A673 (cell line): Measurements from ENCODE around the gene FHDC1. TPM values are rescaled to one million over a fixed set of nuclear protein-coding genes. Genes with fewer than 3 reads are reported as not detected.

Experiments used
- BruUV-seq: library from RNA; stranded (reverse); fragments of 400-500 nt; replicated peaks from 2 replicates; lab custom pipeline; 2021; lab: Mats Ljungman, UMichigan
- CTCF ChIA-PET: fragments of 300-600 bp; sonication (Branson Sonifier 250); formaldehyde crosslinking; loops from one replicate; lab custom pipeline; 2022; ENCODE audit warnings: antibody characterized with exemption; lab: Charles Lee
- POLR2A ChIA-PET: fragments of 300-600 bp; sonication (Branson Sonifier 250); formaldehyde crosslinking; loops from one replicate; lab custom pipeline; 2022; ENCODE audit warnings: antibody characterized with exemption; ENCODE audit not compliant: low non-redundant PET; lab: Charles Lee
- DNase-seq: peaks from one replicate; pipeline ENCODE4 v3.0.0-alpha.2; 2015; ENCODE audit warnings: low spot score
- H3K27ac ChIP-seq: fragments of 200-600 bp; sonication (generic); 2 replicates; pipeline ENCODE4 v1.5.1; 2016; ENCODE audit warnings: mixed run types, low read depth, mild to moderate bottlenecking, mixed read lengths, antibody characterized with exemption, low read length; ENCODE audit not compliant: poor library complexity, severe bottlenecking
- H3K27me3 ChIP-seq: fragments of 200-600 bp; sonication (generic); replicated peaks from 2 replicates; pipeline ENCODE4 v1.6.1; 2017; ENCODE audit warnings: mixed run types, low read depth, mild to moderate bottlenecking, mixed read lengths, antibody characterized with exemption, low read length; ENCODE audit not compliant: insufficient read depth, poor library complexity
- H3K36me3 ChIP-seq: fragments of 200-600 bp; sonication (generic); 2 replicates; pipeline ENCODE4 v1.6.1; 2016; ENCODE audit warnings: mixed run types, mild to moderate bottlenecking, mixed read lengths, antibody characterized with exemption, low read length; ENCODE audit not compliant: insufficient read depth, poor library complexity, severe bottlenecking
- H3K4me1 ChIP-seq: fragments of 200-600 bp; sonication (generic); 2 replicates; pipeline ENCODE4 v1.6.1; 2017; ENCODE audit warnings: mixed run types, mild to moderate bottlenecking, mixed read lengths, antibody characterized with exemption, low read length; ENCODE audit not compliant: insufficient read depth, poor library complexity, severe bottlenecking
- H3K4me3 ChIP-seq: fragments of 200-600 bp; sonication (generic); 2 replicates; pipeline ENCODE4 v1.5.1; 2016; ENCODE audit warnings: low read depth, mixed run types, mild to moderate bottlenecking, mixed read lengths, low read length; ENCODE audit not compliant: poor library complexity, severe bottlenecking
- H3K9me3 ChIP-seq: fragments of 200-600 bp; sonication (generic); 2 replicates; pipeline ENCODE4 v1.6.1; 2016; ENCODE audit warnings: mixed run types, low read depth, mild to moderate bottlenecking, mixed read lengths, antibody characterized with exemption, low read length; ENCODE audit not compliant: poor library complexity, severe bottlenecking
- CTCF ChIP-seq: fragments of 300-800, 200-600 bp; sonication (generic); conservative IDR thresholded peaks from 2 replicates; pipeline ENCODE4 v1.5.1; 2017; ENCODE audit warnings: low read depth, mild to moderate bottlenecking, antibody characterized with exemption, low read length, moderate library complexity, mixed read lengths
- EZH2 ChIP-seq: fragments of 200-600 bp; sonication (generic); IDR thresholded peaks from 2 replicates; pipeline ENCODE4 v1.6.1; 2017; ENCODE audit warnings: borderline replicate concordance, low read depth, mild to moderate bottlenecking, mixed read lengths, antibody characterized with exemption, low read length; ENCODE audit not compliant: poor library complexity, severe bottlenecking
- intact Hi-C: fragments of 100-400 bp; cut with micrococcal nuclease; formaldehyde crosslinking; loops from one replicate; pipeline ENCODE4 v1.10.0; 2022; ENCODE audit not compliant: unreplicated experiment
- total RNA-seq: library from RNA; stranded (reverse); gene quantifications from 2 replicates; pipeline ENCODE4 v1.2.3, GENCODE V29; 2021

FHDC1 gene
- total RNA-seq, 1 experiment from 2014 or later, result 0.26 TPM

DNA sequence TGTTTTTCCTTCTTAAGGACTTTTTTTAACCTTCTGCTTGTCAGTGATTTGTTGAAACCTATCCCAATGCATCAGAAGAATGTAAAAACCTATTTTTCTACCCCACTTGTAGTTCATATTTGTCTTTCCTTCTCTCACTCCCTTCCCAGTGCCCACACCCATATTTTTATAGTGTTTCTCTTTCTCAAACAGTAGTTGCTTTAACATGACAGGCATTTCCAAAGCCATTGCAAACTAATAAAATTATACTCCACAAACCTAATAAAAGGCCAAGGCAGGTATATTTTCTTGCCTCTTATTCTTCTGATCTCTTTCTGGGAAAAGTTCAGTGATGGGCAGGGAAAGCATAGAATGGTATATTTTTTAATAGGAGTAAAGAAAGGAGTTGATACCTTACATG is 35.7 kb upstream of the FHDC1 start:
- no TSS peak for BruUV-seq

GRCh38 chr4:152901205-152901604 is 34.9 kb upstream of the FHDC1 start:
- CTCF ChIA-PET, result no interaction called here
- intact Hi-C loops, result no loop called here
- no TSS peak for BruUV-seq
- TF ChIP-seq CTCF (no peak), EZH2 (no peak)
- Histone ChIP-seq H3K36me3 (no peaks in the 10 kb centered on the region), H3K9me3 (no peaks in the 10 kb centered on the region), H3K4me3 (no peak overlapping the region), H3K4me1 (no peaks in the 10 kb centered on the region), H3K27ac (no peak overlapping the region), H3K27me3 (no peaks in the 10 kb centered on the region)
- DNase-seq, result no peak
- POLR2A ChIA-PET, result no interaction called here

More for the DNA sequence above, 35.7 kb upstream of the FHDC1 start:
- no peak for TF ChIP-seq EZH2
- TF ChIP-seq CTCF, result no peak
- H3K36me3 ChIP-seq, result no peaks in the 10 kb centered on the region
- no peaks in the 10 kb centered on the region for H3K27me3 ChIP-seq
- no peaks in the 10 kb centered on the region for H3K4me1 ChIP-seq
- no peak overlapping the region for H3K27ac ChIP-seq
- ChIA-PET POLR2A (no interaction called here), CTCF (no interaction called here)
- no peaks in the 10 kb centered on the region for H3K9me3 ChIP-seq
- no peak overlapping the region for H3K4me3 ChIP-seq
- intact Hi-C loops, result no loop called here
- no peak for DNase-seq

- ChIA-PET POLR2A (no interaction called here), CTCF (no interaction called here)
- H3K36me3 ChIP-seq, result no peaks in the 10 kb centered on the region
- no peaks in the 10 kb centered on the region for H3K27me3 ChIP-seq
- no TSS peak for BruUV-seq
- H3K4me3 ChIP-seq, result no peak overlapping the region
- TF ChIP-seq EZH2, result no peak
- TF ChIP-seq CTCF, result no peak
- H3K27ac ChIP-seq, result no peak overlapping the region
- no peaks in the 10 kb centered on the region for H3K4me1 ChIP-seq
- DNase-seq, result no peak
- H3K9me3 ChIP-seq, result no peaks in the 10 kb centered on the region
- intact Hi-C loops, result no loop called here
Observed at GRCh38 chr4:152903658-152904057, 32.5 kb upstream of the FHDC1 start.
